NCI-H510A (cell line): ENCODE measurements around the gene ING4.
"Not testable (repeated sequence)": the region's sequence is repeated elsewhere in the genome, so short reads cannot be mapped to it uniquely, and the experiment has no call there.

ENCODE experiments used
- DNase-seq: peaks from one replicate; lab custom pipeline; 2025; lab: John Stamatoyannopoulos, UW

ING4 gene

DNA sequence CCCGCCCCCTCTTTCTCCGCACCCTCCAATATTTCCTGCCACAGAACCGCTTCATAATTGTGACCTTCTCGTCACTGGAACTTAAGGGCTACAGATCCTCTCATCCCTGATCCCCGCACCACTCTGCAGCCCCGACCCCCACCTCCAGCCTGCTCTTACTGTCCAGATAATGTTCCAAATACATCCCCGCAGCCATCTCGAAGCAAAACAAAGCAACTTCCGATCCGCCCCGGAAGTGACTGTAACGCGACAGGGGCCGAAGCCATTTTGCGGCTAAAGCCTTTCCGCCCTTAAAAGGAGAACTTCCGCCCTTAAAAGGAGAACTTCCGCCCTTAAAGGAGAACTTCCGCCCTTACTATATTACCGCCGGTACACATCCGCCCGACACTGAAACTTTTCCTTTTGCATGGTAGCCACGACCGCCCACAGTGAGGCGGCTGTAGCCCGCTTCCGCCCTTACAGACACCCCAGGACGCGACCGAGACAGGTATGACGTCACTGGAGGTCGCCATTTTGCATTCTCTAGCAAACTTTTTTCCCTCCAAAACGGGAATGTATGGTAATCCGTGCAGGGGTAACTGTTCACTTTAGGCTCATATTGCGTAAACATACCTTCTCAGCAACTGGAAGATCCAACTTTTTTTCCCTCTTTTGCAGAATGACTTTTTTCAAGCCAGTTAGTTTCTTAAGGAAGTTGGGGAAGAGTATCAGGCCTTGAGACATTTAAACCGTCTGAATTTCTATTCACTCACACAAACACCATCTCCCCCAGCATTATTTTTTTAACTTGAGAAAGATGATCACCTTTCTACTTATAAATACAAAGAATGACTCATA is at the start of gene ING4:
Gene ING4, minus strand, starts transcription at position 214 of the 837 bp plus-strand sequence. Its CDS starts 18 bp downstream, at position 196.
- peak; percentile 93 for DNase-seq

DNA sequence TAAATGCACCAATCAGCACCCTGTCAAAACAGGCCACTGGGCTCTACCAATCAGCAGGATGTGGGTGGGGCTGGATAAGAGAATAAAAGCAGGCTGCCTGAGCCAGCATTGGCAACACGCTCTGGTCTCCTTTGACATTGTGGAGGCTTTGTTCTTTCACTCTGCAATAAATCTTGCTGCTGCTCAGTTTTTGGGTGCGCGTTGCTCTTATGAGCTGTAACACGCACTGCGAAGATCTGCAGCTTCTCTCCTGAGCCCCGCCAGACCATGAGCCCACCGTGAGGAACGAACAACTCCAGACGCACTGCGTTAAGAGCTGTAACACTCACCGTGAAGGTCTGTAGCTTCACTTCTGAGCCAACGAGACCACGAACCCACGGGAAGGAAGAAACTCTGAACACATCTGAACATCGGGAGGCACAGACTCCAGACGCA is 46.1 kb upstream of the ING4 start:
- no peak for DNase-seq

DNA sequence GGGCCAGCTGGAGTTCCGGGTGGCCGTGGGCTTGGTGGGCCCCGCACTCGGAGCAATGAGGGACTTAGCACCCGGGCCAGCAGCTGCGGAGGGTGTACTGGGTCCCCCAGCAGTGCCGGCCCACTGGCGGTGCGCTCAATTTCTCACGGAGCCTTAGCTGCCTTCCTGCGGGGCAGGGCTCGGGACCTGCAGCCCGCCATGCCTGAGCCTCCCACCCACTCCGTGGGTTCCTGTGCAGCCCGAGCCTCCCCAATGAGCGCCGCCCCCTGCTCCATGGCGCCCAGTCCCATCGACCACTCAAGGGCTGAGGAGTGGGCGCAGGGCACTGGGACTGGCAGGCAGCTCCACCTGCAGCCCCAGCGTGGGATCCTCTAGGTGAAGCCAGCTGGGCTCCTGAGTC is 45.4 kb upstream of the ING4 start:
- DNase-seq: not testable (repeated sequence)

DNA sequence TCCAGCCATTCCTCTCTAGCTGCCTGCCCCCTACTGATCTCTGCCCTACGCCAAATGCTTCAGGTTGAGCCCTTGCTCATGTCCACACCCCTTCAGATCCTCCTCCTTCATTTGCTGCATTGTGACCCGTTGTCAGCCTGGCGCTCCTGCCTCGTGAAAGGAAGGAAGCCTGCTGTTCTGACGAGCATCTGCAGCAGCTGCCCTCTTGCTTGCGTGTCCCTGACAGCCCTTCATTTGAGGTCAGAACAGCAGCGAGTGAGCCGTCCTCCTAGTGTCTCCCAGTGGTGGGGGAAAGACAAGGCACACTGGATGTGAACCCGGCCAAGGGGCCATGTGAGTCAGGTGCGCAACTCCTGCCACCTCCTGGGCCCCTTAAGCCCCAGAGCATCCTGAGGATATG is 40.7 kb upstream of the ING4 start:
- DNase-seq: no peak

DNA sequence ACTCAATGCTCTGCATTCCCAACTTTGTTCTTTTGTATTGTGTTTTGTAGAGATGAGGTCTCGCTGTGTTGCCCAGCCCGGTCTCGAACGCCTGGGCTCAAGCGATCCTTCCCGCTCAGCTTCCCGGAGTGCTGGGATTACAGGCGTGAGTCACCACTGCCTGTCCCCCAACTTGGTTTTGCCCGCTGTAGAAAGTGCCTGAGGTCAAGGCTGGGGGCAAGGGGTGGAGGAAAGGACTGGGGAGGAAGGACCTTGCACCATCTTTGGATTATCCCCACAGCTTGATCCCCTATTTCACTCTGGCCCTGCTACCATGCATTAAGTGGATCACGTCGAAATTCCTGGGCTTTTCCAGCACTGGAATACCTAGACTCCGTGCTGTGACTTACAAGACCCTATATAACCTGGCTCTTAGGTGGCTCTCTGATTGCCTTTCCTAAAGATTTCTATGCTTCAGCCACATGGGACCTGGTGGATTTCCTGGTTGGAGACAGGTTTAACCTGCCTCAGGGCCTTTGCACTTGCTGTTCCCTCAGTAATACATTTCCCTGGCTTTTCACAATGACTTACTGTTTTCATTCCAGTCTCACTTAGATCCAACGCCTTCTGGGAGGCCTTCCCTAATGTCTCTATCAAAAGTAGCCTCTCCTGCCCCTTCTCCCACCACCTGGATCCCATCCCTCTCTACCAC is 38.3 kb upstream of the ING4 start:
- DNase-seq: no peak

DNA sequence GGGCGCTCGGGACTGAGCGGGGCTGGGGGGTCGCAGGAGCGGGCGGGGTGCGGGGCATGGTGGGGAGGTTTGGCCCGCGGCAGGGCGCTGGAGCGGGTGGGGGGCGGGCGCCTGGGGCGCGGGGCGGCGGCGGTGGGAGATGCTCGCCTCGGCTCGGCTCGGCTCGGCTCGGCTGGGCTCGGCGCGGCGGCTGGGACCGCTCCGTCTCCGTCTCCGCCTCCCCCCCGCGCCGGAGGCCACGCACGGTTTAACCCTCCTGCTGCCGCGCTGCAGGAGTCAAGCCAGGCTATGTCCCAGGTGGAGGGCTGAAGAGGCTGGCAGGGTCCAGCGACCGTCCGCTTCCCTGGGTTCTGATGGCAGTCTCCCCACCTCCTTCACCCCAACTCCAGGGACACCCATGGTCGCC is 37.7 kb upstream of the ING4 start, which contains the start of gene PIANP:
Gene PIANP, minus strand, starts transcription at position 170 of the 406 bp plus-strand sequence. CDS start 2,754 bp downstream, outside the sequence.
- no peak for DNase-seq

DNA sequence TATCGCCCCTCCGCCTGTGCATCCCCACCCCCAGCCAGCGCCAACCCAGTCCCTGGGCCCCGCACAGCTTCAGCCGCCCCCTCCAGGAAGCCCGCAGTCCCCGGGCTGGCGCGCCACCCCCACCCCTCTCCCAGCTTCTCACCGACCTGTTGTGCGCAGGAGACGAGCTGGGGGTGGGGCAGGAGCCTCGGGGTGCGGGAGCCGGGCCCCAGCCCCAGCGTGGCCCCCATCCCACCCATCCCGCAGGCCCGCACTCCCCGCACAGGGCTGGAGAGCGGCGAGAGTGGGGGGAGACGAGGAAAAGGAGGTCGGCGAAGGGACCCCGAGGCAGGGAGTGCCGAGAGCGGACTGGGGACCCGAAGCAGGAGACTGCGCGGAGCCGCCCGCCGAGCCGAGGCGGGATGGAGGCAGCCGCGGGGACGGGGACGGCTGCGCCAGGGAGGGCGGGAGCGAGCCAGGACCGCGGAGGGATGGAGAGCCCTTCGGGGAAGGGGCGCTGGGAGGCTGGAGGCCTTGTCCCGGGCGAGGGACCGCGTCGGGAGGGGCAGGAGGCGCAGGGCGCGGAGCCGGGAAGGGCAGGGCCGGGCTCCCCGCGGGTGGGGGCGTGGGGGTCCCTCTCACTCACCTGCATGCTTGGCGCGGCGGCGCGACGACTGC is 37.2 kb upstream of the ING4 start:
- DNase-seq: no peak

DNA sequence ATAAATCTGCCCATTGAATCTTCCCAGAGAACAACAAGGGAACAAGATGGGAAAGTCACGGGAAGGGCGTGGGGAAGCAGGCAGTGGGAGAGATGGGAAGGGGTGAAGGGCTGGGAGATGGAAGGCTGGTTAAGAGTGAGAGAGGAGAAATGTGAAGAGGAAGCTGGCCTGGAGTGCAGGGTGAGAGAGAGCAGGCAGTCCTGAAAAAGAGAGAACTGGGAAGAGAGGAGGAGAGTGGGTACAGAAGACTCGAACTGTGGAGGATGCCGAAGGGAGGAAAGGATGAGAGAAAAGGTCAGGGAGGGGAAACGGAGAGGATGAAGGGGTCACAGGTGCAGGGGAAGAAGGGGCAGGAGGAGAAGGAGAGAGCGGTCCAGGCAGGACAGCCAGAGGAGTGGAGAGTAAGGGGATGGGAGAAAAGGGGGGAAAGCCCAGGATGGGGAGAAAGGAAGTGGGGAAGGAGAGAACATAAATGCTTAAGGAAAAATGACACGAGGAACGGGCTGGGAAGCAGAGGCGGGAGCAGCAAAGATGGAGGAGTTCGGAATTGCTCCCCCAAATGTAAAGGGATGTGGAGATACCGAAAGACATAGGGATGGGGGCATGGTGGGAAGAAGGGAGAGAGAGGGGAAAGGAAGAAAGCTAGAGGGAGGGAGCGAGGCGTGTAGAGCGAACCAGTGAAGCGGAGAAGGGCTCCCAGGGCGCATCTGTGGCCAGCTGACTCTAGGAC is 36.5 kb upstream of the ING4 start:
- DNase-seq: no peak

DNA sequence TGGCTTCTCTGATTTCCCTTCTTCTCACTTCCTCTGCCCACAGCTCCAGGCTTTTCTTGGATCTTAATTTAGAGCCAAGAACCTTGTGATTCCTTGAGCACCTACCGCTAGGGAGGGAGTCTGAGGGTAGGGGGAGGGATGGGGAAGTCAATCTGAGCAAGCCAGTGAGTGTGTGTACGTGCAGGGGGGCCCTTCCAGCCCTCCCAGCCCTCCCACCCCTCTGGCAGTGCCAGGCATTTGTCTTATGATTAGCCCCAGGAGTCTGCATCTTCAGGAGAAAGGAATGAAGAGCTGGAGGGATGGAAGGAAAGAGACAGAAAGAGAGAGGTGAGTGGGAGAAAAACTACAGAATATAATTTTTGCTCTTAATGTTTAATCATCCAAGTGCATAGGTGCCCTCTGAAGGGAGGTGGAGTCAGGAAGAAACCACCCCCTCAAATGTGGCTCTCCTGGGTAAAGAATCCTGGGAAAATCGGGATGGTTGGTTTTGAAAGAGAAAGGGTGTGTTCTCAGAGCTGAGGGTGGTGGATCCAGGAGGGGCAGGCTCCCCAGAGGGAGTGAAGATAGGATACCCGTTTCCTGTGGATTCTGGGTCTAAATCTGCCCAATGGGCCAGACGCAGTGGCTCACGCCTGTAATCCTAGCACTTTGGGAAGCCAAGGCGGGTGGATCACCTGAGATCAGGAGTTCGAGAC is 35.6 kb upstream of the ING4 start:
- DNase-seq: no peak

DNA sequence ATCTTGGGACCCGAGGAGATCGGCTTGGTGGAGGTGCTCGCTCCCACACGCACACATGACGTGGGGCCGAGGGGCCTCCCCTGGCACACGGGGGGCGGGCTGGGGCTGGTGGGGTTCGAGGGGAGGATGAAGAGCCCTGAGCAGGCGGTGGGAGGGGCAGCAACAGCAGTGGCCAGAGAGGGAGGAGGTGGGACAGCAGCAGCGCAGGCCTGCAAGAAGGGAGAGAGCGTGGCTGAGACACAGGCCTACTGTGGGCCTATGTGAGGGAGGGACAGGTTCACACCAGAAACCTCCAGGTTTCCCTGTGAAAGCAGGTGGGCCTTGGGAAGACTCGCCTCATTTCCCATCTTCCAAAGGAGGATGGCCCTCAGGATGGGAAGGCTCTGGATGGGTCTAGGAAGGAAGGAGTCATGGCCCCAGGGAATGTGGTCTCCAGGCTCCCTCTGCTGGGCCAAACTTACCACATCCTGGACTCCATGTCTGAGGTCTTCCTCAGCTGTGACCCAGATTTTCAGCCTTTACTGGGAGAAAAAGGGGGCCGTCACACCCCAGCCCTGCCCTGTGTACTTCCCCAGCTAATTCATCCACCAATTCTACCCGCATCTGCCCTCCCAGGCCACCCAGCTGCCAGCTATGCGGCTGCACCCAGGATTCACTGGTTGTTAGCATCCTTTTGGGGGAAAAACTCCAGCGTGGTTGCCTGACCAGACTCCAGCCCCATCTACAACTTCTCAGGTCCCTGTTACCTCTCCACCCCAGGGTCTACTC is 34.8 kb upstream of the ING4 start:
- no peak for DNase-seq

DNA sequence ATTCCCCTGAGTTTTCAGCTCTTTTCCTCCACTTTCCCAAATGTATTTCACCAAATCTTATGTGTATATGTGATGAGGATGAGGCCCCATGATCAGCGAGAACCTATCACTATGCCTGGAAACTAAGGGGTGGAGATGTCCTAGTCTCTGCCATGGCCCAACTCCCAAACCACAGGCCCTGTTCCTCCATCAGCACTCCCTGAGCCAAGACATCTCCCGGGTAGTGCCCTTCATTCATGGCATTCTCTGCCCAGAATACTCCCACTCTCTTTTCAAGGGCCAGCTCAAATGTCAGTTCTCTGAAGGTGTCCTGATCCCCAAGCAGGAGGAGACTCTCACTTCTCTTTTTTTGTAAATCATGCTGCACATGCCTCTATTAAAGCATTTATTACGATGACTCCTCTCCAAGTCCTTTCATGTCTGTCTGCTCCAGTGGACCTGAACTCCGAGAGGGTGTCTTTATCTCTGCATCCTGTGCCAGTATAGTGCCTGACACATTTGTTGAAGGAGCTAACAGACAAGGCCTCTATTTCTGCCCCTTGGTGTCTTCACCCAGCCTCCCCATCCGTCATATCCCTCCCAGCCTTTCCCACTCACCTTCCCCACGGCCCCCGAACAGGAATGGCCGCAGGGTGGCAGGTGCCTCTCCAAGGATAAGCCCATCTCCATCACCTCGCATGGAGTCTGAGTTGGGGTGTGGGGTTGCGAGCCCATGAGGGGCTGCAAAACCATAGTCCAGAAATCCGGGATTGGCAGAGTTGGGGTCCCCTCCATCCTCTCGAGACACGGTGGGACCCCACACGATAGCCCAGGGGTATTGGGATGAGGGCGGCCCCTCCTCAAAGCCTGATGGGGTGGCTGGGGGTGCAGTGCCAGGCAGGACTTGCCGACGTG is 34.0 kb upstream of the ING4 start:
- no peak for DNase-seq

DNA sequence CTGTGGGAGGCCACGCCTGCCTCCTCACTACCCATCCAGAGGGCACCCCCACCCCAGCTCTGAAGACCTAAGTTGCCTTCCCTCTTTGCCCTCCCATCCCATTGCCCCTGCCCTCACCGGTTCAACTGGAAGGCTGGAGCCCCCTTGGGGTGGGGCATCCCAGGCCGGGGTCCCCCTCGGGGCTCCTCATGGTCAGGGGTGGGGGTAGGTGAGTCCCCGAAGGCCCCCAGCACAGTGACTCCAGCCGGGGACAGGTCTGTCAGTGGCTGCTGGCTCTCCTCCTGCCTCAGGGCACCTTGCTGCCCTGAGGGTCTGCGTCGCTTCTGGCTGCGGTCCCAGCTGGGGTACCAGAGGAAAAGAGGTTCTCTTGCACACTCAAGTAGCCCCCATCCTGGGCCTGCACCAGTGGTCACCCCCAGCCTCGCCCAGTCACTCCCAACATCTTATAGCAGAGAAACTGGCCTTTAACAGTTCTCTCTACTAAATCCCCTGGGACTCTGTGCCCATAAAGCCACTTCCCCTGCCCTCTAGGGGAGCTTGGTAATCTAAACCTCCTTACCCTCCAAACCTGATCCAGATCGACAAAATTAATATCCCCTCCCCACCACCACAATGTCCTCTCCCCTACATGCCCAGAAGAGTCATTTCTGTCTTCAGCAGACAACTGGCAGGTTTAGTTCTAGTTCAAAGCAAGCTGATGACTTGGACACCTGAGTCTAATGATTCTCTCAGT is 32.6 kb upstream of the ING4 start:
- no peak for DNase-seq

DNA sequence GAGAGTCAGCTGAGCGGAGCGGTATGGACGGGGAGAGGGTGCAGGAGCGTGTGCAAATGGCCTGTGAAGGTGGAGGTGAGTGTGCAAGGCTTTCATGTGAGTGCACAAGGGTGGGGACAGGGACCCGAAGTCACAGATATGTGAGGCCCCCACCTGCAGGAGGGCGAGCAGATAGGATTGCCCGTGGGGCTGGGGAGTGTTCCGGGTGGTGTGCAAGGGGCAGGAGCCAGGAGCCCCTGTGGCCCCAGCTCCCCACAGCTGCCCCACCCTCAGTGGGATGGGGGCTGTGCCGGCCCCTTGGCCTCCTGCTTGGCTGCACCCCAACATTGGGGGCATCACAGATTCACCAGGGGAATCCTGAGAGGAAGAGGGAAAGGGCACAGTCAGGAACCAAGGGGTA is 31.8 kb upstream of the ING4 start:
- no peak for DNase-seq

DNA sequence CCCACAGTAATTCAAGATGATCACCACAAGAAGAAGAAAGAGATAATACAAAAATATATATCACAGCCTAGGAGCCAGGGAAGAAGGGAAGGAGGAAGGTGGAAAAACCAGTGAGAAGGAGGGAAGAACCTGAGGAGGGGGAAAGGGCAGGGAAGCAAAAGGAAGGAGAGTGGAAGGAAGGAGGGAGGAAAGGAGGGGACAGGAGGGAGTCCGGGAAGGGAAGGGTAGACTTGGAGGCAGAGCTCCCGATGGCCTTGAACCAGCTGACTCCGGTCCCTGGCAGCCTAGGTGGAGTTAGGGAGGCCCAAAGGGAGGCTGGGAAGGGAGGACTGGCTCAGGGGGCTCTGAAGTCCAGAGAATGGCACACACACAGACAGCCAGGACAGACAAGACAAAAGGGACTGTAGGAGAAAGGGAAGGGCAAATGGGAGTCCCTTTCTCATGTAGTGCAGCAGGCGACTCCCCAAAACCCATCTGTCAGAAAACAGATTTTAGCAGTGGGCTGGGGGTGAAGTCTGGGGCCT is 31.0 kb upstream of the ING4 start:
- no peak for DNase-seq

DNA sequence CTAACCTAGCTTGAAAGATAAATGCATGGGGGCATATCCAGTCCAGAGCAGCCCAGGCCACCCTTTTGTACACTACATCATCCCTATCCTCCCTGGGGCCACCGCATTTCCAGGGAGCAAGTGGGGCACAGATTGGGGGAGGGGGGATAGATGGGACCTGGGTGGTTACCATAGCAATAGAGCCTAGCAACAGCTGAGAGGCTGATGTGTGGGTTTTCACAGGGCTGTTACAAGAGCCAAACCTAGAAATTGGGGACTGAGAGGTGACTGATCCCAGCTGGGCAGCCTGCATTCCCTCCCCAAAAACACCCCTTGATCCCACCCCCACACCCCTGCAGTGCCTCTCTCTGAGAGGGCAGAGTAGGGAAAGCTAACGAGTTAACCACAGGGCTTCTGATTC is 30.0 kb upstream of the ING4 start:
- DNase-seq: no peak

DNA sequence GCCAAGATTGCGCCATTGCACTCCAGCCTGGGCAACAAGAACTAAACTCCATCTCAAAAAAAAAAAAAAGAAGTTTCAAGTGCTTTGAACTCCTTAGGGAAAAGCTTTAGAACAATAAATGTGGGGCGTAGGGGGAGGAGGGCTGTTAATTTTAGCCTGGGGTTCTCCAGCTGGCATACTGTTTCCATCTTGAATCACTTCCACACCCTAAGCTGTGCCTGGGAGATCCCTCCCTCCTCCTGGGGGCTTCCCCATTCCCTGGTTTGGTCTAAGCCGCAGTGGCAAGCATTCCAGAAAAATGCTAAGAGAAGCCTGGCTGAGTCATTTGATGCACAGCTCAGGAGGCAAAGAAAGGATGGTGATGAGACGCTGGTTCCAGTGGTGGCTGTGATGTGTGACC is 28.6 kb upstream of the ING4 start:
- DNase-seq: no peak

DNA sequence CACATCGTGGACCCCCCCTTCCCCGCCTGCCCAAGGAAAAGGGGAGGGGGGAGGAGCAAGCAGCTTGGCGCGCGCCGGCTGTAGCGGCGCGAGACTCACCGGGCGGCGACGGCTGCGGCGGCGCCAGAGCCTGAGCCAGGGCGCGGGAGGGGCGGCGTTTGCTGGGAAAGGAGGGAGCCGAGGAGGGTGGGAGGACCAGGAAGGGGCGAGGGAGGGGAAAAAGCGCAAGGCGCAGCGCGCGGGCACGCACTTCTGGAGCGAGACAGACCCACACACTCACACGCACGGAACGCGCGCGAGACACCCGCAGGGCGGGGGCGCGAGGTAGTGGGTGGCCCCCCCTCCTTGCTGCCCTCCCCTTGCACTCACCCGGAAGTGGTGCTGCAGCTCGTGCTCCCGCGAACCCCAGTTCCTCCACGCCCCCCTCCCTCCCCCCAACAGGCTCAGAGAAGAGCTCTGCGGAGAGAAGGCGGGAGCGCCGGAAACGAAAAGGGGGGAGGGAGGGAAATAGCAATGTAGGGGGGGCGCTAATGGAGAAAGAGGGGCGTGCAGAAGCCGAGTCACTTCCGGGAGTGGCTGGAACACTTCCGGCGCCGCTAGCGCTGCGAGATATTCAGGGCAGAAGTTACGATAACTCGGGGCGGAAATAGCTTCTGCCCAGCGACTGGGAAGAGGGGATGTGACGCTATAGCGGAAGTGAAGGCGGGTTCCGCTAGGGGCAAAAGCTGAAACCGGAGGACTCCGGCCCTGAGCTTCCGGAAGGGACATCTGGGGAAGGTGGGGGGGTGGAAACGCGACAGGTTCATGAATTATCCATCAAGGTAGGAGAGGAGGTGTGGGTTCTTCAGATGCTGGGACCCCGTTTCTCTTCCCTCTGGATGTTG is 26.3 kb upstream of the ING4 start, which contains the start of gene ZNF384:
Gene ZNF384, minus strand, starts transcription at position 377 of the 884 bp plus-strand sequence. CDS start 9,855 bp downstream, outside the sequence.
- DNase-seq: peak; percentile 94
